ENCODE measurements around the gene SCGB1D2.

Gene SCGB1D2

DNA sequence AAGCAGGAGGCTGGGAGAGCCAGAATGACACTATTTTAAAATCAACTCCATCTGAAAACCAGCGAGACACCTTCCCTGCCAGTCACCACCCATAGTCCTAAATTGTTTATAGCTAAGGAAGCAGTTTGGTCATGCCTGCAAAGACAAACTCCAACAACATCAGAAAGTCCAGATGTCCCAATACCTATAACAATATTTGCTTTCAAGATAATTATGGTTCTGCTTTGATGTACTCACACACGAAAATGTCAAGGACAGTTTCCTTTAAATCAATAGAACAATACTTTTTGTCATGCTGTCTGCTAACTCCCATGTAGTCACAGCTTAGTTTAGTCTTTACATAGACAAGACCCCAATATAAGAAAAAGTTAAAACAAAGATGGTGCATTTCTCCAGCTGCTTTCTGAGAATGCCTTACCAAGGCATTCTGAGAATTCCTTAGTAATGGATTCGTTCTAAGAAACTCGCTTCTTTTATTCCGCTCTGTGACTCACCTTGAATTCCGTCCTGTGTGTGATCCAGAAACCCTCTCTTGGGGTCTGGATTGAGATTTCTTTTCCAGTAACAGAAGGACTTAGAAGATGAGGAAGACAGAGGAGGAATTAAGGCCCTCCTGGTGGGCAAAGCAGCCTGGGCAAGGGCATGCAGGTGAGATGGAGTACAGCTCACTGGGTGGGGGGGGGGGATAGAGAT, 18.4 kb downstream of the SCGB1D2 start:
- FAIRE-seq (no peak), DNase-seq (ENCODE audit: low spot score) (no peak)

DNA sequence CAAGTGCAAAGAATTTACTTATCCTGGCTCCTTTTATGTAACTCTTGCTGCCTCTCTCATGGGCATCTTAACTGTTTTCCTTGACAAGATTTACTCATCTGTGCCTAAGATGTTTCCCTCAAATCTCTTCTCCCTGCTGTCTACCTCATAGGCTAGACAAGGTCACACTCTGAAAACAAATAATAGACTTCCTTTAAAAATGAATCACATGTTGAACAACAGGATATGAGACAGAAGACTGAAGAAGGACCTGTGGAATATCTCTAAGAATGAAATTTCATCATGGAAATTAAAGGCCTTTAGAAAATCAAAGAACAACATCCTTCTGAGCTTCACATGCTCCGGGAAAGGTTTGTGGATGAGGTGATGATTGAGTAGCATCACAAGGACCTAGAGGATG, 22.0 kb downstream of the SCGB1D2 start:
- FAIRE-seq, result no peak
- no peak for DNase-seq (ENCODE audit: low spot score)

- FAIRE-seq, result no peak
- no peak for DNase-seq (ENCODE audit: low spot score)
Observed at GRCh38 chr11:62266558-62266957, 24.5 kb downstream of the SCGB1D2 start.

GRCh38 chr11:62267050-62267449, 25.0 kb downstream of the SCGB1D2 start:
- FAIRE-seq (no peak), DNase-seq (ENCODE audit: low spot score) (no peak)

DNA sequence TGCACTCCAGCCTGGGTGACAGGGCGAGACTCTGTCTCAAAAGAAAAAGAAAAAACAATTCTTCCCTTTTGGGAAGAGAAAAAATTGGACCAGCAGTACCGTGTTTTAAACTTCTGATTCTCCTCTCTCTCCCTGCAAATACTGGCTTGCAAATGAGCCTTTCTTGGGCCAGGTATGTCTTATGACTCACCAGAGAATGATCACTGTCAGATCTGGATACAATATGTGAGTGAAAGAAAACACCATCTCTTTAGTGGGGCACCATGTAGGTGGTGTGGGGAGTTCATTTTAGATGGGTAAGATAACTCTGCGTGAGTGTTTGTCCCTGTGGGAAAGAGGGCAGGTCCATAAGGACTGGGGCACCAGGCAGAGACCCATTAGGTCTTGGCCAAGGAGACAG, 25.5 kb downstream of the SCGB1D2 start:
- DNase-seq (ENCODE audit: low spot score) (no peak), FAIRE-seq (no peak)

DNA sequence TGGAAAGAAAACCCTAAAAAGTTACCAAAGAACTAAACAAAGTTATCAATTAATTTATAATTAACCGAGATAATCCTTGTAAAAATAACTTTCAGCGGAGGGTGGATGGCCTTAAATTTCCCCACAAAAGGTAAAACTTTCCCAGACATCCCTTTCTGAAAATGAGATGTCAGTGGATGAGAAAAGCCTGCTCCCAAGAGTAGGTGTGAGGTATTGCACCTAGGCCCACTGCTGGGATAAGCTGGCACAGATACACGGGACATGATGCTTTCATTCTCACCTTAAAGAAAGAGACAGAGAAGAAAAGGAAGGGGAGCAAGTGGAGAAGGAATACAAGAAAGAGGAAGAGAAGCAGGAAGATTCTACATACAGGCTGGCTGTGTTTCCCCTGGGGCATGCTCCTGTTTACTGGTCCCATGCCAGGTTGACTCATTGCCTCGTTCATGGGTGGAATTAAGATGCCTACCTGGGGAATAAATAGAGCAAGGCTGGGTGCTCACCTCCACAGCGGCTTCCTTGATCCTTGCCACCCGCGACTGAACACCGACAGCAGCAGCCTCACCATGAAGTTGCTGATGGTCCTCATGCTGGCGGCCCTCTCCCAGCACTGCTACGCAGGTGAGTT, 27.7 kb downstream of the SCGB1D2 start, which contains the start of gene SCGB2A2:
Gene SCGB2A2, plus strand, starts transcription at position 505 of the 625 bp plus-strand sequence. Its CDS starts 59 bp downstream, at position 564.
- DNase-seq (ENCODE audit: low spot score) (no peak), FAIRE-seq (no peak)

DNA sequence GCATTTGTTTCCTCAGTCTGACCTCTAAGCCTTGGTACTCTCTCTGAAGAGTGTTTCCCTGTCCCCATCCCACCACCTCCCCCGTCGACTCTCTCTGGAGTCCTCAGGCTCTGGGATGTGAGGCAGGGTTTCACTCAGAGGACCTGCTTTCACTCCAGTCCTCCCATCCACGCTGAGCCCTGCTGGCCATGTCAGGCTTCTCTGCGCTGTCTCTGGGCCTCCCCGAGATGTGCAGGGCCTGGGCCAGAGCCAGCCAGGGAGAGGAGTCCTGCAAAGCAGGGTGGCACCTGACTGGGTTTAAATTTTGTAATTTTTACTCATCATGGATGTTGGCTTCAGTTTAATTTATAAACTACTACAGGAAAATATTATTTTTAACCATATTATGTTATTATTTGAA, 31.2 kb downstream of the SCGB1D2 start:
- FAIRE-seq (no peak), DNase-seq (ENCODE audit: low spot score) (no peak)

DNA sequence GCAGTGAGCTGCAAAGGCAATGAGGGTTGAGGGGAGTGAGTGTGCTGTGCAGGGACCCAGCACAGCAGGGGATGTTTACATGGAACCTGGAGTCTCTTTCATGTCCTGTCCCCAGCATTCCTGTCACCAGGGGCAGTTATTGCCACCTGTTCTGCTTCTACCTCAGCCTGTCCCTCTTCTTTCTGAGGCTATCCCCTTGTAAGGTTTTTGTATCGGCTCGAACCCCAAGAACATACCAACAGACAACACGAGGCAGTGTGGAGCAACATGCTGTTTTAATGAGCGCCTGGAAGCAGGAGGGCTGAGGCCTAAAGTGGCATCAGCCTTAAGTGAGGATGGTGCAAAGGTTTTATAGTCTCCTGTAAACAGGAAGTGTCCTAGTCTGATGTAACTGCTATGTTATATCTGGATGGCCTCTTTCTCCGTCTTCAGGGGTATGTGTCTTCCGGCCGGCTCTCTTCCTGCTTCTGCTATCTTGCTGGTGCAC, 31.8 kb downstream of the SCGB1D2 start:
- no peak for DNase-seq (ENCODE audit: low spot score)
- no peak for FAIRE-seq

DNA sequence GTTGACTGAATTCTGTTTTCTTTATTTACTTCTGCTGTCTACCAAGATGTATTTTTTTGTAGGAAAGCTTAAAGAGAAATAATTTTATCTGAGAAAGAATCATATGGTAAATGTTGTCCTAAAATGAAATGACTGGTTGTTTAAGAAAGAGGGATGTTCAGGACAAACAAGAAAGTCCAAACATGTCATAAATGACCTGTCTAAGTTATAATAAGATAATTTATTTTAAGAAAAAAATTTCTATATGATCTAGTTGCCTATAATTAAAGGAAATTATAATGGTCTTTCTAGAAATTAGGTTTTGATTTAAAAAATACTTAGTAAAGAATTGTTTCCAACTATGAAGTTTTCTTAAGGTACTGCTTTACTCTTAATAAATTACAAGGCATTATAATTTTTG, 38.4 kb downstream of the SCGB1D2 start:
- no peak for DNase-seq (ENCODE audit: low spot score)
- FAIRE-seq, result no peak
